Calu3 (cell line): ENCODE measurements around the gene OTOA. TPM values are rescaled to one million over a fixed set of nuclear protein-coding genes. Genes with fewer than 3 reads are reported as not detected.

Experiments used
- BruUV-seq: library from RNA; stranded (reverse); fragments of 400-500 nt; replicated peaks from 2 replicates; lab custom pipeline; 2021; lab: Mats Ljungman, UMichigan
- CTCF ChIA-PET: fragments of 300-600 bp; sonication (Branson Sonifier 250); formaldehyde crosslinking; loops from one replicate; lab custom pipeline; 2022; ENCODE audit warnings: antibody characterized with exemption; lab: Charles Lee
- DNase-seq: peaks from one replicate; pipeline ENCODE4 v3.0.0; 2022
- H3K27ac Mint-ChIP-seq: one replicate; pipeline ENCODE4 v1.8.0; 2022; ENCODE audit warnings: mixed read lengths; ENCODE audit not compliant: unreplicated experiment
- H3K27me3 Mint-ChIP-seq: one replicate; pipeline ENCODE4 v1.8.0; 2022; ENCODE audit warnings: mixed read lengths; ENCODE audit not compliant: unreplicated experiment
- H3K36me3 Mint-ChIP-seq: one replicate; pipeline ENCODE4 v1.8.0; 2022; ENCODE audit warnings: mild to moderate bottlenecking, moderate library complexity, mixed read lengths; ENCODE audit not compliant: insufficient read depth, unreplicated experiment
- H3K4me1 Mint-ChIP-seq: one replicate; pipeline ENCODE4 v1.8.0; 2022; ENCODE audit warnings: mild to moderate bottlenecking, low read depth, mixed read lengths; ENCODE audit not compliant: unreplicated experiment
- H3K4me3 Mint-ChIP-seq: one replicate; pipeline ENCODE4 v1.8.0; 2022; ENCODE audit warnings: mild to moderate bottlenecking, low read depth, moderate library complexity, mixed read lengths; ENCODE audit not compliant: unreplicated experiment
- H3K9me3 Mint-ChIP-seq: one replicate; pipeline ENCODE4 v1.8.0; 2022; ENCODE audit warnings: low read depth, mixed read lengths; ENCODE audit not compliant: unreplicated experiment
- intact Hi-C: fragments of 100-400 bp; cut with micrococcal nuclease; formaldehyde crosslinking; loops from one replicate; pipeline ENCODE4 v1.10.0; 2022; ENCODE audit not compliant: unreplicated experiment
- total RNA-seq: library from RNA; stranded (reverse); gene quantifications from 2 replicates; pipeline ENCODE4 v1.2.3, GENCODE V29; 2022
- TF ChIP-seq, protein P1 (sequence below): fragments of 200-600 bp; IDR thresholded peaks from one replicate; pipeline ENCODE4 v1.8.0; 2022; ENCODE audit warnings: antibody characterized with exemption; ENCODE audit not compliant: unreplicated experiment

Gene OTOA
- total RNA-seq, 1 experiment from 2014 or later: 0.40 TPM

DNA sequence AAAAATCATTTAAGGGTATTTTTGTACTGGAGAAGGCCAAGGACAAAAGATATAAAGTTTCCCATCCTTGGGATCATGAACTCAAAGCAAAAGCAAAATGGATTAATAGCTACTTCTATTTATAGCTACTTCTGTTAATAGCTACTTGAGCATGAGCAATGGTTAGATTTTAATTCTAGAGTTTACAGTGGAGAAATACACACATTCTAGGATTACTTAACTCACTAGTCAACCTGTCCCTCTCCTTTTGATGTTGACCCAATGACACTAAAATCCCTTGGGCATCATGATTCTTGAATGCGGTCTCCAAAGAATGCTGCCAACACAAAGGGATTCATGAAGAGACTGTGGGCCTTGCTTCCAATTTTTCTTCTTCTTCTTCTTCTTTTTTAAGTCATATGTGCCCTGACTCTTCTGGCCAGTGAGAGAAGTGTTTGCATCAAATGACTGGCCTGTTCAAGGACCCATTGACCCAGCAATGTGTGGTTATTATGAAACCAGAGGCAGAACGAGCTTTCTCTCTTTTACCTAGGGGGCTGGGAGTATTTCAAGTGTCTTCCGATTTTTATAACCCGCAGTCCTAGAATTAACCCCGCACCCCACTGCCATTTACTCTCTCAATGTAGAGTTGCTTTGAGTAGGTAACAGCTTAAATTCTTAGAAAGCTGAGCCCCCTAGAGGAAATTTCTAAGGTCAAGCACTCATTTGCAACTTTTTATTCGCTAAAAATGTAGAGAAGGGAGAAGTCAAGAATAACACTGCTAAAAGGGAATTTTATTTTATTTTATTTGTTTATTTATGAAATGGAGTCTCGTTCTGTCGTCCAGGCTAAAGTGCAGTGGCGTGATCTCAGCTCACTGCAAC lies 34.6 kb downstream of the OTOA start:
- H3K4me3 Mint-ChIP-seq: no peak overlapping the region
- no peak overlapping the region for H3K27ac Mint-ChIP-seq
- H3K4me1 Mint-ChIP-seq: peaks cover 1% of the 10 kb centered on the region
- CTCF ChIA-PET: no interaction called here
- H3K9me3 Mint-ChIP-seq: no peaks in the 10 kb centered on the region
- DNase-seq: no peak
- TF ChIP-seq, protein P1, sequence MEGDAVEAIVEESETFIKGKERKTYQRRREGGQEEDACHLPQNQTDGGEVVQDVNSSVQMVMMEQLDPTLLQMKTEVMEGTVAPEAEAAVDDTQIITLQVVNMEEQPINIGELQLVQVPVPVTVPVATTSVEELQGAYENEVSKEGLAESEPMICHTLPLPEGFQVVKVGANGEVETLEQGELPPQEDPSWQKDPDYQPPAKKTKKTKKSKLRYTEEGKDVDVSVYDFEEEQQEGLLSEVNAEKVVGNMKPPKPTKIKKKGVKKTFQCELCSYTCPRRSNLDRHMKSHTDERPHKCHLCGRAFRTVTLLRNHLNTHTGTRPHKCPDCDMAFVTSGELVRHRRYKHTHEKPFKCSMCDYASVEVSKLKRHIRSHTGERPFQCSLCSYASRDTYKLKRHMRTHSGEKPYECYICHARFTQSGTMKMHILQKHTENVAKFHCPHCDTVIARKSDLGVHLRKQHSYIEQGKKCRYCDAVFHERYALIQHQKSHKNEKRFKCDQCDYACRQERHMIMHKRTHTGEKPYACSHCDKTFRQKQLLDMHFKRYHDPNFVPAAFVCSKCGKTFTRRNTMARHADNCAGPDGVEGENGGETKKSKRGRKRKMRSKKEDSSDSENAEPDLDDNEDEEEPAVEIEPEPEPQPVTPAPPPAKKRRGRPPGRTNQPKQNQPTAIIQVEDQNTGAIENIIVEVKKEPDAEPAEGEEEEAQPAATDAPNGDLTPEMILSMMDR: no peak
- H3K36me3 Mint-ChIP-seq: no peaks in the 10 kb centered on the region
- intact Hi-C loops: no loop called here
- BruUV-seq: no TSS peak
- H3K27me3 Mint-ChIP-seq: peaks cover 9% of the 10 kb centered on the region

DNA sequence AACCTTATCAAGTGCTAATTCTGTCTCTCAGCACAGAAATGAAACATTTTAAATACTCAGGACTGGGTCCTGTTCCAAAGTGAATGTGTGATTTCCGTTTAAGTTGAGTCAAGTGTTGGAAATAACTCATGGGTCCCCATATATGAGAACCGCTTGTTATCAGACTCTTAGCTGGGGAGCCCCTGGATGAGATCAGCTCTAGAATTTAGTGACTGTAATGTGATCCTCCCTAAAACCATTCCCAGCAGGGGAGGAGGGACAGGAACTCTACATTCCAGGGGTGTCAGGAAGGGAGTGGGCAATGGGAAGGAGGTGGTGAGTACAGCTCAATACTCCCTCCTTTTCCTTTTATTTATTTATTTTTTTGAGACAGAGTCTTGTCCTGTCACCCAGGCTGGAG lies 37.5 kb downstream of the OTOA start:
- peaks cover 8% of the 10 kb centered on the region for H3K27me3 Mint-ChIP-seq
- no peak for DNase-seq
- BruUV-seq: no TSS peak
- no peak overlapping the region for H3K27ac Mint-ChIP-seq
- H3K4me3 Mint-ChIP-seq: no peak overlapping the region
- TF ChIP-seq, protein P1: no peak
- H3K36me3 Mint-ChIP-seq: no peaks in the 10 kb centered on the region
- H3K9me3 Mint-ChIP-seq: no peaks in the 10 kb centered on the region
- peaks cover 9% of the 10 kb centered on the region for H3K4me1 Mint-ChIP-seq
- intact Hi-C loops: no loop called here
- CTCF ChIA-PET: no interaction called here

GRCh38 chr16:21702276-21702675 lies 38.5 kb downstream of the OTOA start:
- no peak overlapping the region for H3K27ac Mint-ChIP-seq
- peaks cover 9% of the 10 kb centered on the region for H3K4me1 Mint-ChIP-seq
- BruUV-seq: no TSS peak
- no peaks in the 10 kb centered on the region for H3K36me3 Mint-ChIP-seq
- peaks cover 8% of the 10 kb centered on the region for H3K27me3 Mint-ChIP-seq
- CTCF ChIA-PET: no interaction called here
- no peak for DNase-seq
- no peak overlapping the region for H3K4me3 Mint-ChIP-seq
- H3K9me3 Mint-ChIP-seq: no peaks in the 10 kb centered on the region
- TF ChIP-seq, protein P1: no peak
- intact Hi-C loops: no loop called here

DNA sequence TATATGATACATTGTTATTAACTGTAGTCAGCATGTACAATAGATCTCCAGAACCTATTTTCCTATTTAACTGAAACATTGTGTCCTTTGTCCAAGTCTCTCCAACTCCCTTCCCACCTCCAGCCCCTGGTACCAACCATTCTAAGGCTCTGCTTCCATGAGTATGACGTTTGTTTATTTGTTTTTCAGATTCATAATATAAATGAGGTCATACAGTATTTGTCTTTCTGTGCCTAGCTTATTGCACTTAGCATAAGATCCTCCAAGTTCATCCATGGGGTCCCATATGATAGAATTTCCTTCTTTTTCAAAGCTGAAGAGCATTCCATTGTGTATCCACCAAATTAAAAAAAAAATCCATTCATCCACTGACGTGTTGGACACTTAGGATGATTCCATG lies 39.4 kb downstream of the OTOA start:
- H3K4me3 Mint-ChIP-seq: no peak overlapping the region
- no TSS peak for BruUV-seq
- intact Hi-C loops: no loop called here
- no peak for DNase-seq
- TF ChIP-seq, protein P1: no peak
- CTCF ChIA-PET: interaction anchor here (0.6 kb wide), 1 partner anchor 488 kb away, joined by 5 read pairs; no protein-coding TSS in a partner anchor
- H3K9me3 Mint-ChIP-seq: no peaks in the 10 kb centered on the region
- H3K4me1 Mint-ChIP-seq: peaks cover 9% of the 10 kb centered on the region
- H3K27me3 Mint-ChIP-seq: peaks cover 8% of the 10 kb centered on the region
- H3K36me3 Mint-ChIP-seq: no peaks in the 10 kb centered on the region
- H3K27ac Mint-ChIP-seq: no peak overlapping the region
